H1 (cell line): ENCODE results near the gene ZNF746.

Experiments used
- CTCF ChIP-seq, 3 experiments: IDR thresholded peaks; 1 replicate in 2 of 3; 2 replicates in 1 of 3; pipeline versions ENCODE4 v1.5.1 to v1.6.1; 2011; ENCODE audit warnings: low read length in 3 of 3, mild to moderate bottlenecking in 3 of 3, inconsistent platforms in 2 of 3, low read depth in 1 of 3, moderate library complexity in 1 of 3; ENCODE audit not compliant: insufficient read depth in 1 of 3; ENCODE audit errors: control extremely low read depth in 1 of 3
- HDAC6 ChIP-seq: IDR thresholded peaks from one replicate; pipeline ENCODE4 v1.7.1; 2012; ENCODE audit warnings: low read depth, mild to moderate bottlenecking, inconsistent platforms, low read length, moderate library complexity
- POLR2AphosphoS5 ChIP-seq: IDR thresholded peaks from 2 replicates; pipeline ENCODE4 v1.6.1; 2011; ENCODE audit warnings: low read depth, low read length
- SIN3A ChIP-seq, 2 experiments: IDR thresholded peaks in 1 of 2; conservative IDR thresholded peaks in 1 of 2; 2 replicates each; pipeline ENCODE4 v1.6.1; 2011 to 2012; ENCODE audit warnings: low read length in 2 of 2, improper control_type of control experiment in 1 of 2, low read depth in 1 of 2, mild to moderate bottlenecking in 1 of 2
- SRF ChIP-seq: IDR thresholded peaks from 2 replicates; pipeline ENCODE4 v1.6.1; 2011; ENCODE audit warnings: mild to moderate bottlenecking, low read depth, low read length, moderate library complexity
- TEAD4 ChIP-seq: IDR thresholded peaks from 2 replicates; pipeline ENCODE4 v1.6.1; 2012; ENCODE audit warnings: low read depth, low read length, inconsistent platforms, mixed read lengths

- no peak for TF ChIP-seq SIN3A (conservative IDR thresholded peaks at IDR 0.05 in 1 of 2, IDR thresholded peaks at IDR 0.05 in 1 of 2; ENCODE audit: low read depth in 1 of 2, low read length in 2 of 2)
- TF ChIP-seq POLR2AphosphoS5: no peak
- no peak for TF ChIP-seq CTCF (IDR thresholded peaks at IDR 0.05; ENCODE audit: control extremely low read depth in 1 of 3, insufficient read depth in 1 of 3, low read depth in 1 of 3, low read length in 3 of 3)
- no peak for TF ChIP-seq TEAD4
- no peak for TF ChIP-seq SRF
- TF ChIP-seq HDAC6: no peak
These were observed 65.4 kb downstream of the ZNF746 start for GRCh38 chr7:149432121-149432691.
